Superior temporal gyrus (tissue), 1 donor: Measurements from ENCODE around the gene ENOX2.

Experiments used
- DNase-seq: peaks from one replicate; pipeline ENCODE4 v3.0.0-alpha.2; 2016; ENCODE audit errors: extremely low spot score

ENOX2 gene

GRCh38 chrX:130885508-130885907 lies 17.5 kb downstream of the ENOX2 start:
- no peak for DNase-seq

- DNase-seq, result no peak
Measured at GRCh38 chrX:130884627-130885026, 18.4 kb downstream of the ENOX2 start.

GRCh38 chrX:130879869-130880268 lies 23.1 kb downstream of the ENOX2 start:
- no peak for DNase-seq

GRCh38 chrX:130878350-130879341 lies 24.4 kb downstream of the ENOX2 start:
- no peak for DNase-seq

- no peak for DNase-seq
Measured at GRCh38 chrX:130877892-130878341, 25.1 kb downstream of the ENOX2 start.

- DNase-seq, result no peak
Measured at GRCh38 chrX:130876226-130876625, 26.8 kb downstream of the ENOX2 start.

GRCh38 chrX:130874751-130875150 lies 28.3 kb downstream of the ENOX2 start:
- DNase-seq, result no peak

- DNase-seq, result no peak
Measured at GRCh38 chrX:130869239-130869638, 33.8 kb downstream of the ENOX2 start.

GRCh38 chrX:130861462-130861861 lies 41.5 kb downstream of the ENOX2 start:
- DNase-seq, result no peak

GRCh38 chrX:130857207-130857606 lies 45.8 kb downstream of the ENOX2 start:
- DNase-seq, result no peak

- DNase-seq, result no peak
Measured at GRCh38 chrX:130851569-130851968, 51.4 kb downstream of the ENOX2 start.

- DNase-seq, result no peak
Measured at GRCh38 chrX:130848763-130849162, 54.2 kb downstream of the ENOX2 start.

GRCh38 chrX:130846746-130847145 lies 56.3 kb downstream of the ENOX2 start:
- no peak for DNase-seq

GRCh38 chrX:130841776-130842175 lies 61.2 kb downstream of the ENOX2 start:
- DNase-seq, result no peak

- no peak for DNase-seq
Measured at GRCh38 chrX:130840345-130840744, 62.7 kb downstream of the ENOX2 start.

- DNase-seq, result no peak
Measured at GRCh38 chrX:130836447-130836846, 66.6 kb downstream of the ENOX2 start.

GRCh38 chrX:130834830-130835229 lies 68.2 kb downstream of the ENOX2 start:
- no peak for DNase-seq

- DNase-seq, result no peak
Measured at GRCh38 chrX:130834149-130834548, 68.9 kb downstream of the ENOX2 start.

- no peak for DNase-seq
Measured at GRCh38 chrX:130831347-130831722, 71.7 kb downstream of the ENOX2 start.

GRCh38 chrX:130830599-130831346 lies 72.2 kb downstream of the ENOX2 start:
- no peak for DNase-seq

GRCh38 chrX:130829526-130830515 lies 73.2 kb downstream of the ENOX2 start:
- DNase-seq, result peak; percentile 70
